ENCODE measurements around the gene DLX3. TPM values are rescaled to one million over a fixed set of nuclear protein-coding genes. Genes with fewer than 3 reads are reported as not detected.

The DLX3 gene
- polyA plus RNA-seq, 1 of the 3 experiments (the other 2 are of a cell fraction): not detected

DNA sequence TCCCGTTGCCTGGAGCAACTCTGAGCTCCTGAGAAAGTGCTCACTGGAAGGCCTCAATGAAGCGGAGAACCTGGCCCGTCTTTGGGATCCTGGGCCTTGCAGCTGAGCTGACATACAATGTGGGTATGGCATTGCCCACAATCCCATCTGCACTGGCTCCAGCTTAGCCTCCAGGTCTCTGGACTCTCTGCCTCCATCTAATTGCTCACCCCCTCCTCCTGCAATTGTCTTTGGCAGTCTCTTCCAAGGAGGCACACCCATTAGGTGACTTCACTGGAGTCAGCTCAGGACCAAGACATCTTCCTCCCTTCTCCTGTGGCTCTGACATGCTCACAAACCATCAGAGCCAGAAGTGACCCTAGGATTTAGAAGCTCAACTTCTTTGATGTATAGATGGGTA is 24.5 kb downstream of the DLX3 start:
- Histone ChIP-seq H3F3A (replicated peaks; ENCODE audit: insufficient read depth) (no peaks in the 10 kb centered on the region), H3K9ac (no peak overlapping the region), H3K79me2 (ENCODE audit: insufficient read depth) (no peaks in the 10 kb centered on the region), H2AFZ (ENCODE audit: low read depth) (no peak overlapping the region), H3K4me1 (ENCODE audit: control insufficient read depth in 1 of 2, insufficient read depth in 2 of 2, low read depth in 1 of 2, low read length in 1 of 2) (peaks cover 0 to 13% of the 10 kb centered on the region in 2 experiments; a peak in 1 of 4 replicates), H3K9me2 (no peaks in the 10 kb centered on the region), H3K4me3 (ENCODE audit: low read depth in 2 of 2, low read length in 1 of 2) (no peak overlapping the region), H3K36me3 (replicated peaks in 1 of 2; ENCODE audit: control insufficient read depth in 1 of 2, insufficient read depth in 2 of 2, low read length in 1 of 2) (no peaks in the 10 kb centered on the region), H3K27me3 (ENCODE audit: insufficient read depth) (peaks cover 100% of the 10 kb centered on the region), H3K27ac (ENCODE audit: low read depth in 2 of 2, low read length in 1 of 2) (no peak overlapping the region), H3K4me2 (no peak overlapping the region), H3K9me3 (no peaks in the 10 kb centered on the region), H4K20me1 (ENCODE audit: insufficient read depth) (no peaks in the 10 kb centered on the region; the same call in 1 of the 2 replicates)
- 56% methylated on average over 3 of the region's 3 CpGs for WGBS (ENCODE audit: low lambda C conversion rate)
- DNase-seq: no peak
- POLR2A ChIA-PET: no interaction called here
- CTCF ChIA-PET: interaction anchor here (0.9 to 55.0 kb wide), 6 partner anchors 9 to 109 kb away, joined by 3 to 1225 read pairs (median 18); partner anchors contain the start of gene DLX3
- no peak for TF ChIP-seq NRF1 (IDR thresholded peaks at IDR 0.05; ENCODE audit: low read depth, low read length)
- TF ChIP-seq CHD2 (IDR thresholded peaks at IDR 0.05; ENCODE audit: low read length, partially characterized antibody): no peak
- no peak for TF ChIP-seq EZH2phosphoT487 (IDR thresholded peaks at IDR 0.05; ENCODE audit: borderline replicate concordance, low read depth)
- TF ChIP-seq, protein P1, sequence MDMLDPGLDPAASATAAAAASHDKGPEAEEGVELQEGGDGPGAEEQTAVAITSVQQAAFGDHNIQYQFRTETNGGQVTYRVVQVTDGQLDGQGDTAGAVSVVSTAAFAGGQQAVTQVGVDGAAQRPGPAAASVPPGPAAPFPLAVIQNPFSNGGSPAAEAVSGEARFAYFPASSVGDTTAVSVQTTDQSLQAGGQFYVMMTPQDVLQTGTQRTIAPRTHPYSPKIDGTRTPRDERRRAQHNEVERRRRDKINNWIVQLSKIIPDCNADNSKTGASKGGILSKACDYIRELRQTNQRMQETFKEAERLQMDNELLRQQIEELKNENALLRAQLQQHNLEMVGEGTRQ (IDR thresholded peaks at IDR 0.05; ENCODE audit: borderline replicate concordance, low read depth, low read length): no peak
- TF ChIP-seq, protein P2, sequence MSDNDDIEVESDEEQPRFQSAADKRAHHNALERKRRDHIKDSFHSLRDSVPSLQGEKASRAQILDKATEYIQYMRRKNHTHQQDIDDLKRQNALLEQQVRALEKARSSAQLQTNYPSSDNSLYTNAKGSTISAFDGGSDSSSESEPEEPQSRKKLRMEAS (IDR thresholded peaks at IDR 0.05; ENCODE audit: low read depth): no peak
- no peak for TF ChIP-seq RAD21 (IDR thresholded peaks at IDR 0.05; ENCODE audit: low read length)
- no peak for TF ChIP-seq NFIC (IDR thresholded peaks at IDR 0.05; ENCODE audit: borderline replicate concordance)
- TF ChIP-seq FOSL2 (IDR thresholded peaks at IDR 0.05; ENCODE audit: borderline replicate concordance, low read depth): no peak
- TF ChIP-seq SIN3A (IDR thresholded peaks at IDR 0.05; ENCODE audit: borderline replicate concordance, low read depth, low read length): no peak
- TF ChIP-seq RXRA (IDR thresholded peaks at IDR 0.05; ENCODE audit: borderline replicate concordance, low read depth): no peak
- TF ChIP-seq ELF1 (IDR thresholded peaks at IDR 0.05): no peak
- TF ChIP-seq EP300 (IDR thresholded peaks at IDR 0.05; ENCODE audit: borderline replicate concordance in 1 of 2, low read depth in 1 of 2, low read length in 1 of 2): no peak
- TF ChIP-seq, protein P3, sequence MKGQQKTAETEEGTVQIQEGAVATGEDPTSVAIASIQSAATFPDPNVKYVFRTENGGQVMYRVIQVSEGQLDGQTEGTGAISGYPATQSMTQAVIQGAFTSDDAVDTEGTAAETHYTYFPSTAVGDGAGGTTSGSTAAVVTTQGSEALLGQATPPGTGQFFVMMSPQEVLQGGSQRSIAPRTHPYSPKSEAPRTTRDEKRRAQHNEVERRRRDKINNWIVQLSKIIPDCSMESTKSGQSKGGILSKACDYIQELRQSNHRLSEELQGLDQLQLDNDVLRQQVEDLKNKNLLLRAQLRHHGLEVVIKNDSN (IDR thresholded peaks at IDR 0.05; ENCODE audit: borderline replicate concordance, low read depth): no peak
- TF ChIP-seq, protein P4, sequence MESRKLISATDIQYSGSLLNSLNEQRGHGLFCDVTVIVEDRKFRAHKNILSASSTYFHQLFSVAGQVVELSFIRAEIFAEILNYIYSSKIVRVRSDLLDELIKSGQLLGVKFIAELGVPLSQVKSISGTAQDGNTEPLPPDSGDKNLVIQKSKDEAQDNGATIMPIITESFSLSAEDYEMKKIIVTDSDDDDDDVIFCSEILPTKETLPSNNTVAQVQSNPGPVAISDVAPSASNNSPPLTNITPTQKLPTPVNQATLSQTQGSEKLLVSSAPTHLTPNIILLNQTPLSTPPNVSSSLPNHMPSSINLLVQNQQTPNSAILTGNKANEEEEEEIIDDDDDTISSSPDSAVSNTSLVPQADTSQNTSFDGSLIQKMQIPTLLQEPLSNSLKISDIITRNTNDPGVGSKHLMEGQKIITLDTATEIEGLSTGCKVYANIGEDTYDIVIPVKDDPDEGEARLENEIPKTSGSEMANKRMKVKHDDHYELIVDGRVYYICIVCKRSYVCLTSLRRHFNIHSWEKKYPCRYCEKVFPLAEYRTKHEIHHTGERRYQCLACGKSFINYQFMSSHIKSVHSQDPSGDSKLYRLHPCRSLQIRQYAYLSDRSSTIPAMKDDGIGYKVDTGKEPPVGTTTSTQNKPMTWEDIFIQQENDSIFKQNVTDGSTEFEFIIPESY (IDR thresholded peaks at IDR 0.05; ENCODE audit: borderline replicate concordance, low read depth): no peak
- no peak for TF ChIP-seq FOXJ3 (CRISPR knock-in tag; IDR thresholded peaks at IDR 0.05)
